ENCODE results near the gene SAE1.
"Not testable (repeated sequence)": the region's sequence is repeated elsewhere in the genome, so short reads cannot be mapped to it uniquely, and the experiment has no call there.

DNA sequence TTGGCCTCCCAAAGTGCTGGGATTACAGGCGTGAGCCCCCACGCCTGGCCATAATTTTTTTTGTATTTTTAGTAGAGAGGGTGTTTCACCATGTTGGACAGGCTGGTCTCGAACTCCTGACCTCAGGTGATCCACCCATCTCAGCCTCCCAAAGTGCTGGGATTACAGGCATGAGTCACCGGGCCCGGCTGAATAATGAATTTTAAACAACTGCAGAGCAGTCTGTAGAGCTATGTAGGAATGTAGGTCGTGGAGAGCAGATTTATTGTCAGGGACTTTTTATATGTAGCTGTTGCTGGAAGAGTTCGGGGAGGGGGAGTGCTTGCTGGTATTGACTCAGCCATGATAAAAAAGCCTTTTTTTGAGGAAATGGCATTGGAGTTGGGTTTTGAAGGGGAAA lies 10.6 kb downstream of the SAE1 start:
- TF ChIP-seq, protein P1, sequence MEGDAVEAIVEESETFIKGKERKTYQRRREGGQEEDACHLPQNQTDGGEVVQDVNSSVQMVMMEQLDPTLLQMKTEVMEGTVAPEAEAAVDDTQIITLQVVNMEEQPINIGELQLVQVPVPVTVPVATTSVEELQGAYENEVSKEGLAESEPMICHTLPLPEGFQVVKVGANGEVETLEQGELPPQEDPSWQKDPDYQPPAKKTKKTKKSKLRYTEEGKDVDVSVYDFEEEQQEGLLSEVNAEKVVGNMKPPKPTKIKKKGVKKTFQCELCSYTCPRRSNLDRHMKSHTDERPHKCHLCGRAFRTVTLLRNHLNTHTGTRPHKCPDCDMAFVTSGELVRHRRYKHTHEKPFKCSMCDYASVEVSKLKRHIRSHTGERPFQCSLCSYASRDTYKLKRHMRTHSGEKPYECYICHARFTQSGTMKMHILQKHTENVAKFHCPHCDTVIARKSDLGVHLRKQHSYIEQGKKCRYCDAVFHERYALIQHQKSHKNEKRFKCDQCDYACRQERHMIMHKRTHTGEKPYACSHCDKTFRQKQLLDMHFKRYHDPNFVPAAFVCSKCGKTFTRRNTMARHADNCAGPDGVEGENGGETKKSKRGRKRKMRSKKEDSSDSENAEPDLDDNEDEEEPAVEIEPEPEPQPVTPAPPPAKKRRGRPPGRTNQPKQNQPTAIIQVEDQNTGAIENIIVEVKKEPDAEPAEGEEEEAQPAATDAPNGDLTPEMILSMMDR (IDR thresholded peaks at IDR 0.05) = not testable (repeated sequence)
- TF ChIP-seq EZH2 (IDR thresholded peaks at IDR 0.05; ENCODE audit: borderline replicate concordance, insufficient read depth, low read depth, low read length, poor library complexity, severe bottlenecking) = not testable (repeated sequence)
